ENCODE data around the gene CRB2. TPM values are rescaled to one million over a fixed set of nuclear protein-coding genes. Genes with fewer than 3 reads are reported as not detected.

The CRB2 gene
- total and polyA plus RNA-seq, 2 donors (not counting 3 experiments of a cell fraction or from before 2014, with no cell fraction given) = not detected

DNA sequence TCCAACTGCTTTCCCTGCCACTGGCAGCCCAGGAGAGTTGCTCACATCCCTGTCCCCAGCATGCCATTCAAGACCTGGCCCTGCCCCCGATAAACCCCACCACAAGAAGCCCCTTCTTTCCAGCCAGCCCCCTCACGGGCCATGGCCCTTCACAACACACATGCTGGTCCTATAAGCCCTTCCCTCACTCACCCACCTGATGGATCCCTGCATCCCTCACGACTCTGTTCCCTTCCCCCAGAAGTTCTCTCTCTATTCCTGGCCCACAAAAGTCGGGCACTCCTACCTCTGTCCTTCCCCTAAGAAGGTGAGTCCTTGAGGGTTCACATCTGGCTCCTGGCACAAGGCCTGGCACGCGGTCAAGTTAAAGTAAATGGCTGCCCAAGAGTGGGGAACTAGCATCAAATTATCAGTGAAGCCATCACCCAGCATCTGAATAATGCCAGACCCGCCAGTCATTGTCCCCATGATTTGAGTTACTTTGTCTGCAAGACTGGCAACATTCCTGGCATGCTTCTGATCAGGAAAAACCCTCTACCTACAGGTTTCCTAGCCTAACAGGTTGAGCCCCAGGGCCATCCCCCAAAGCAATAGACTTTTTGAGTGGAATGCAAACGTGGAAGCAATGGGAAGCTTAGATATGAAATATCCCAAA, 65.9 kb downstream of the CRB2 start:
- no peak for FAIRE-seq
- intact Hi-C loops (cut with micrococcal nuclease) (no loop called here), dilution Hi-C loops (cut with MboI; ENCODE audit: extremely low pct_ligation_motif_present, low sequenced_read_pairs) (no loop called here)
- H4K20me1 ChIP-seq (replicated peaks; ENCODE audit: control insufficient read depth, extremely low read depth, insufficient read depth, low read length) = no peaks in the 10 kb centered on the region
- no peak for DNase-seq (ENCODE audit: low read depth, low spot score)
- H3K9me1 ChIP-seq (replicated peaks; ENCODE audit: control insufficient read depth, extremely low read depth, insufficient read depth, low read length) = no peaks in the 10 kb centered on the region
- no peaks in the 10 kb centered on the region for H3K36me3 ChIP-seq (ENCODE audit: control insufficient read depth in 2 of 2, extremely low read depth in 1 of 2, insufficient read depth in 2 of 2, low read length in 2 of 2)
- TF ChIP-seq JUN (IDR thresholded peaks at IDR 0.05; ENCODE audit: borderline replicate concordance, insufficient read depth, insufficient read length, low read depth) (no peak), GATA2 (IDR thresholded peaks at IDR 0.05; ENCODE audit: insufficient read depth, insufficient read length, low read depth, low read length) (no peak), EZH2 (IDR thresholded peaks at IDR 0.05; ENCODE audit: borderline replicate concordance, low read depth, low read length, severe bottlenecking) (no peak), POLR2AphosphoS5 (IDR thresholded peaks at IDR 0.05; ENCODE audit: insufficient read depth, low read depth, low read length) (no peak), FOS (IDR thresholded peaks at IDR 0.05; ENCODE audit: borderline replicate concordance, insufficient read depth, low read length) (no peak)
- no peak overlapping the region for H3K27ac ChIP-seq (ENCODE audit: insufficient read depth, low read depth, low read length)
- H3K9ac ChIP-seq (replicated peaks; ENCODE audit: extremely low read depth, insufficient read depth, low read length) = no peak overlapping the region
- no peak overlapping the region for H2AFZ ChIP-seq (ENCODE audit: low read depth, low read length)
- H3K4me2 ChIP-seq (ENCODE audit: insufficient read depth, low read length) = no peak overlapping the region
- CTCF ChIA-PET = interaction anchor here (1.4 kb wide), 1 partner anchor 11 kb away, joined by 3 read pairs; no protein-coding TSS in a partner anchor
- H3K9me3 ChIP-seq (replicated peaks; ENCODE audit: control insufficient read depth, insufficient read depth, low read length) = no peaks in the 10 kb centered on the region
- POLR2A ChIA-PET = no interaction called here
- no peaks in the 10 kb centered on the region for H3K27me3 ChIP-seq (ENCODE audit: control insufficient read depth in 2 of 2, insufficient read depth in 2 of 2, low read length in 2 of 2)
- BruUV-seq (replicated peaks) = no TSS peak
- no peak overlapping the region for H3K4me3 ChIP-seq (replicated peaks in 1 of 3; ENCODE audit: insufficient read depth in 1 of 3, low read depth in 1 of 3, low read length in 3 of 3)
- H3K4me1 ChIP-seq (ENCODE audit: control insufficient read depth, extremely low read depth, insufficient read depth, low read length) = no peaks in the 10 kb centered on the region
- H3K79me2 ChIP-seq (ENCODE audit: control insufficient read depth, insufficient read depth, low read length) = no peaks in the 10 kb centered on the region

DNA sequence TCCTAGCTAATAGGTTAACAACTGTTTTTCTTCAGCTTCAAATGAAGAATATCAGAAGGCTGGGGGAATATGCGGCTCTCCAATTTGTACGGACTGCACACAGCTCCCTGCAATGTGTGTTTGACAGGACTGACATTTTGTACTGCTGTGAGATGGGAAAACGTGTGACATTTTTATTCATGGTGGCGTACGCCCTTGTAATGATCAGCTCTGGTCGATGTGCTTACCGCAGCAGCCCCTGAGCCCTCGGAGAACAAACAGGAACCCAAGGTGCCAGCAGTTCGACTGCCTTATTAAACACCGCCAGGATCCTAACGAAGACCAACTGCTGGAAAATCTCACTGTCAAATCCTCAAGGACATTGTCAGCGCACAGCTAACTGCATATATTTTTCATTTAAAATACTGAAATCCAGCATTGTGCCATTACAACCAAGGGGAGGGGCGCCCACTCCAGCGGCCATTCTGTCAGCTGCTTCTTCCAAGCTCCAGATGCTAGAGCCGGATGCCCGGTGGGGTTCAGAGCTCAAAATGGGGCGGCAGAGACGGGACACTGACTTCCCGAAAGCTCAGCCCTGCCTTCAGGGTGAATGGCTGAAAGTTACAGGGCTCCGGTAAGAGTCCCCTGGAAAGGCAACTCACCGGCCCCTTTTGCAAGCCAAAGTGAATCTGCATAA, 66.8 kb downstream of the CRB2 start:
- Histone ChIP-seq H3K79me2 (ENCODE audit: control insufficient read depth, insufficient read depth, low read length) (no peaks in the 10 kb centered on the region), H3K4me2 (ENCODE audit: insufficient read depth, low read length) (no peak overlapping the region), H3K9me3 (replicated peaks; ENCODE audit: control insufficient read depth, insufficient read depth, low read length) (no peaks in the 10 kb centered on the region), H3K4me3 (replicated peaks in 1 of 3; ENCODE audit: insufficient read depth in 1 of 3, low read depth in 1 of 3, low read length in 3 of 3) (no peak overlapping the region), H3K9me1 (replicated peaks; ENCODE audit: control insufficient read depth, extremely low read depth, insufficient read depth, low read length) (no peaks in the 10 kb centered on the region), H3K9ac (replicated peaks; ENCODE audit: extremely low read depth, insufficient read depth, low read length) (no peak overlapping the region), H3K4me1 (ENCODE audit: control insufficient read depth, extremely low read depth, insufficient read depth, low read length) (no peaks in the 10 kb centered on the region), H3K36me3 (ENCODE audit: control insufficient read depth in 2 of 2, extremely low read depth in 1 of 2, insufficient read depth in 2 of 2, low read length in 2 of 2) (no peaks in the 10 kb centered on the region), H4K20me1 (replicated peaks; ENCODE audit: control insufficient read depth, extremely low read depth, insufficient read depth, low read length) (no peaks in the 10 kb centered on the region), H3K27me3 (ENCODE audit: control insufficient read depth in 2 of 2, insufficient read depth in 2 of 2, low read length in 2 of 2) (no peaks in the 10 kb centered on the region), H3K27ac (ENCODE audit: insufficient read depth, low read depth, low read length) (no peak overlapping the region), H2AFZ (ENCODE audit: low read depth, low read length) (no peak overlapping the region)
- DNase-seq (ENCODE audit: low read depth, low spot score) (no peak), FAIRE-seq (no peak)
- ChIA-PET POLR2A (no interaction called here), CTCF (interaction anchor here (1.4 to 1.7 kb wide), 2 partner anchors 10 to 13 kb away, joined by 3 read pairs; no protein-coding TSS in a partner anchor)
- BruUV-seq (replicated peaks) = no TSS peak
- dilution Hi-C loops (cut with MboI; ENCODE audit: extremely low pct_ligation_motif_present, low sequenced_read_pairs) = no loop called here
- TF ChIP-seq MYC (IDR thresholded peaks at IDR 0.05; ENCODE audit: low read depth, low read length) (no peak), POLR2AphosphoS5 (IDR thresholded peaks at IDR 0.05; ENCODE audit: insufficient read depth, low read depth, low read length) (no peak), EZH2 (IDR thresholded peaks at IDR 0.05; ENCODE audit: borderline replicate concordance, low read depth, low read length, severe bottlenecking) (no peak), FOS (IDR thresholded peaks at IDR 0.05; ENCODE audit: borderline replicate concordance, insufficient read depth, low read length) (no peak), GATA2 (IDR thresholded peaks at IDR 0.05; ENCODE audit: insufficient read depth, insufficient read length, low read depth, low read length) (no peak), JUN (IDR thresholded peaks at IDR 0.05; ENCODE audit: borderline replicate concordance, insufficient read depth, insufficient read length, low read depth) (no peak), POLR2A (IDR thresholded peaks at IDR 0.05; ENCODE audit: low read depth, low read length) (no peak)
- TF ChIP-seq, protein P1, sequence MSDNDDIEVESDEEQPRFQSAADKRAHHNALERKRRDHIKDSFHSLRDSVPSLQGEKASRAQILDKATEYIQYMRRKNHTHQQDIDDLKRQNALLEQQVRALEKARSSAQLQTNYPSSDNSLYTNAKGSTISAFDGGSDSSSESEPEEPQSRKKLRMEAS (IDR thresholded peaks at IDR 0.05; ENCODE audit: insufficient read depth, insufficient read length) = no peak
- TF ChIP-seq, protein P2, sequence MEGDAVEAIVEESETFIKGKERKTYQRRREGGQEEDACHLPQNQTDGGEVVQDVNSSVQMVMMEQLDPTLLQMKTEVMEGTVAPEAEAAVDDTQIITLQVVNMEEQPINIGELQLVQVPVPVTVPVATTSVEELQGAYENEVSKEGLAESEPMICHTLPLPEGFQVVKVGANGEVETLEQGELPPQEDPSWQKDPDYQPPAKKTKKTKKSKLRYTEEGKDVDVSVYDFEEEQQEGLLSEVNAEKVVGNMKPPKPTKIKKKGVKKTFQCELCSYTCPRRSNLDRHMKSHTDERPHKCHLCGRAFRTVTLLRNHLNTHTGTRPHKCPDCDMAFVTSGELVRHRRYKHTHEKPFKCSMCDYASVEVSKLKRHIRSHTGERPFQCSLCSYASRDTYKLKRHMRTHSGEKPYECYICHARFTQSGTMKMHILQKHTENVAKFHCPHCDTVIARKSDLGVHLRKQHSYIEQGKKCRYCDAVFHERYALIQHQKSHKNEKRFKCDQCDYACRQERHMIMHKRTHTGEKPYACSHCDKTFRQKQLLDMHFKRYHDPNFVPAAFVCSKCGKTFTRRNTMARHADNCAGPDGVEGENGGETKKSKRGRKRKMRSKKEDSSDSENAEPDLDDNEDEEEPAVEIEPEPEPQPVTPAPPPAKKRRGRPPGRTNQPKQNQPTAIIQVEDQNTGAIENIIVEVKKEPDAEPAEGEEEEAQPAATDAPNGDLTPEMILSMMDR (IDR thresholded peaks at IDR 0.05; ENCODE audit: extremely low read depth in 1 of 2, insufficient read depth in 1 of 2, low read depth in 1 of 2, low read length in 2 of 2) = no peak
- intact Hi-C loops (cut with micrococcal nuclease) = no loop called here
